PFSK-1 (cell line): ENCODE measurements around the gene GPRASP2.

Experiments
- POLR2AphosphoS5 ChIP-seq: IDR thresholded peaks from 2 replicates; pipeline ENCODE4 v1.6.1; 2012; ENCODE audit warnings: low read depth, mild to moderate bottlenecking, control low read depth, low read length, moderate library complexity
- SIN3A ChIP-seq: IDR thresholded peaks from 2 replicates; pipeline ENCODE4 v1.6.1; 2012; ENCODE audit warnings: mild to moderate bottlenecking, low read length, moderate library complexity, borderline replicate concordance; ENCODE audit not compliant: insufficient read depth
- TAF1 ChIP-seq: IDR thresholded peaks from 2 replicates; pipeline ENCODE4 v1.6.1; 2012; ENCODE audit warnings: low read length, control low read depth, borderline replicate concordance; ENCODE audit not compliant: insufficient read depth

DNA sequence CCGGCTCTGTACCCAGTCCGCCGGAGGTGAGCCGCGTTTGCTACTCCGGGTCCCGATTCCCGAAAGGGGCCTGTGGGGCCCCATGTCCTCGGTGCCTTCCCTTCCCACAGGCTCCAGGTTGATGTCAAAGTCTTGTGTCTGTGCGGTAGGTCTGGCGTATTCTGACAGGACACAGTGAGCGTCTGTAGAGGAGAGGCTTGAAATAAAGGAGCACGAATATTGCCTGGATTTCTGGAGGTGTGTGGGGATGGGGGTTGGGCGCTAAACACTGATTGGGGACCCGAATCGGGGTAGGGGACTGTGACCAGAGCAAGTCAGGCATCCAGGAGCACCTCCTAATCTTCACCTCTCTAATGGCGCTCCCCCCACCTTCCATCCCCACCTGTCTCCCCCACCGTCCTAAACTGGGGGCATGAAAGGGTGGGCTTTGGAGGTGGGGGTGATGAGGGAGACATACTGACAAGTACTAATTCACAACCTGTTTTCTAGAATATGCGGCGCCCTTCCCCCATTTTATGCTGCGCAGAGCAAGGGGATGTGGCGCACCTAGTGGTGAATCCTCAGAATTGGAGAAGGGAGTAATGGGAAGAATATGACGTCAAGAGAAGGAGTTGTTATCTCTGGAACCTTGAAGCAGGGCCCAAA, 855 bp downstream of the GPRASP2 start:
- TF ChIP-seq TAF1 (no peak), POLR2AphosphoS5 (no peak), SIN3A (no peak)
